PFSK-1 (cell line): ENCODE data around the gene FAM120B.

Experiments used
- FOXP2 ChIP-seq: optimal IDR thresholded peaks from 2 replicates; pipeline ENCODE3; 2011; ENCODE audit warnings: borderline replicate concordance, control low read depth, inconsistent platforms; ENCODE audit not compliant: insufficient read depth; ENCODE audit errors: extremely low read length, extremely low read depth
- POLR2AphosphoS5 ChIP-seq: IDR thresholded peaks from 2 replicates; pipeline ENCODE4 v1.6.1; 2012; ENCODE audit warnings: low read depth, mild to moderate bottlenecking, control low read depth, low read length, moderate library complexity
- REST ChIP-seq, 2 experiments: IDR thresholded peaks; 2 replicates each; pipeline versions ENCODE4 v1.6.1 to v1.8.0; 2011 to 2012; ENCODE audit warnings: low read depth in 2 of 2, low read length in 2 of 2, control low read depth in 1 of 2, inconsistent platforms in 1 of 2, mild to moderate bottlenecking in 1 of 2, moderate library complexity in 1 of 2; ENCODE audit not compliant: insufficient read depth in 1 of 2
- SIN3A ChIP-seq: IDR thresholded peaks from 2 replicates; pipeline ENCODE4 v1.6.1; 2012; ENCODE audit warnings: mild to moderate bottlenecking, low read length, moderate library complexity, borderline replicate concordance; ENCODE audit not compliant: insufficient read depth
- TAF1 ChIP-seq: IDR thresholded peaks from 2 replicates; pipeline ENCODE4 v1.6.1; 2012; ENCODE audit warnings: low read length, control low read depth, borderline replicate concordance; ENCODE audit not compliant: insufficient read depth

FAM120B gene

DNA sequence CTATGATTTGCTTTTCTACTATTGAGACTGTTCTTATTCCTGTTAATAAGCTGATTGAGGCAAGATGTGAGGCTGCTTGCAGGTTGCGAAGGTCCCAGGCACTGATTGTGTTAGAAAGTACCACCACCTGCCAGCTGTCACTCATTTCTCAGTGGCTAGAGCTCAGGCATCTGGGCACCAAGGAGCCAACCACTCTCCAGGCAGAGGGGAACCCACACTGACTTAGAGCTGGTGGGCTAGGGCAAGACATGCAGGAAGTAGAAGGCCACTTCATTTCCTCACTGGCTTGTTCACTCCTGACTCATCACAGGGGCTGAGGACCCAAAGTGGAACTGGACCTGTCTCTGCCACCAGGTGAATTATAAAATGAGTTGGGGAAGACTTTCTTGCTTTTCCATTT, 7.9 kb upstream of the FAM120B start:
- TF ChIP-seq FOXP2 (no peak), SIN3A (no peak), TAF1 (no peak), POLR2AphosphoS5 (no peak), REST (IDR thresholded peaks at IDR 0.05; ENCODE audit: insufficient read depth in 1 of 2, low read depth in 2 of 2, low read length in 2 of 2) (no peak)

DNA sequence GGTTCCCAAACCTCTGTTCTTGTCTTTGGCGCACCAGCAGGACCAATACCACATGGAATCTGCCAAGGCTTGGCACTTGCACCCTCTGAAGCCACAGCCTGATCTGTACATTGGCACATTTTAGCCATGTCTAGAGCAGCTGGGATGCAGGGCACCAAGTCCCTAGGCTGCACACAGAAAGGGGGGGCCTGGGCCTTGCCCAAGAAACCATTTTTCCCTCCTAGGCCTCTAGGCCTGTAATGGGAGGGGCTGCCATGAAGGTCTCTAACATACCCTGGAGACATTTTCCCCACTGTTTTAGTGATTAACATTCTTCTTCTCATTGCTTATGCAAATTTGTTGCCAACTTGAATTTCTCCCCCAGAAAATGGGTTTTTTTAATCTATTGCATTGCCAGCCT, 5.4 kb upstream of the FAM120B start:
- TF ChIP-seq FOXP2 (no peak), REST (IDR thresholded peaks at IDR 0.05; ENCODE audit: insufficient read depth in 1 of 2, low read depth in 2 of 2, low read length in 2 of 2) (no peak), TAF1 (no peak), SIN3A (no peak), POLR2AphosphoS5 (no peak)

- no peak for TF ChIP-seq TAF1
- TF ChIP-seq FOXP2, result no peak
- TF ChIP-seq SIN3A, result no peak
- TF ChIP-seq REST (IDR thresholded peaks at IDR 0.05; ENCODE audit: insufficient read depth in 1 of 2, low read depth in 2 of 2, low read length in 2 of 2), result no peak
- TF ChIP-seq POLR2AphosphoS5, result no peak
These were observed 694 bp upstream of the FAM120B start for GRCh38 chr6:170305805-170306323.

- no peak for TF ChIP-seq POLR2AphosphoS5
- no peak for TF ChIP-seq FOXP2
- no peak for TF ChIP-seq SIN3A
- no peak for TF ChIP-seq TAF1
- TF ChIP-seq REST (IDR thresholded peaks at IDR 0.05; ENCODE audit: insufficient read depth in 1 of 2, low read depth in 2 of 2, low read length in 2 of 2), result no peak
These were observed 555 bp downstream of the FAM120B start for GRCh38 chr6:170307080-170307545.

GRCh38 chr6:170308761-170309160, 2.2 kb downstream of the FAM120B start:
- no peak for TF ChIP-seq REST (IDR thresholded peaks at IDR 0.05; ENCODE audit: insufficient read depth in 1 of 2, low read depth in 2 of 2, low read length in 2 of 2)
- no peak for TF ChIP-seq SIN3A
- no peak for TF ChIP-seq TAF1
- no peak for TF ChIP-seq FOXP2
- TF ChIP-seq POLR2AphosphoS5, result no peak
